ENCODE data around the gene ZNF688. TPM values are rescaled to one million over a fixed set of nuclear protein-coding genes. Genes with fewer than 3 reads are reported as not detected.
A peak's percentile ranks its signal among the peaks of the same experiment; 100 is the strongest.
"Not testable (repeated sequence)": the region's sequence is repeated elsewhere in the genome, so short reads cannot be mapped to it uniquely, and the experiment has no call there.

ZNF688 gene
- total RNA-seq, 1 donor from 2014 or later = 5.9 TPM

DNA sequence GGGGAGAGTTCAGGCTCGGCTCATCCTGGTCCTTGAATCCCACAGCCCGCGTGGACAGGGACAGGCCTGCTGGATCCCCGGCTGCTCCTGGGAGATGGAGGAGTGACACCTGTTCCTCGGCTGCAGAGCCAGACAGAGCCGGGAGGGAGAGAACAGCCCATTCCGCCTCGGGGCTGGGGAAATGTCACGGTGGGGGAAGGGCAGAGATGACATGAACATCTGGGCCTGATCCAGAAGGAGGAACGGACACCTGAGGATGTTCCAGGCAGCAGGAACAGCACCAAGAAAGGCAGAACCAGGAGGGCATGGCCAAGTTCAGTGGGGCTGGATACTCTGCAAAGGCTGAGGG is 15.4 kb downstream of the ZNF688 start:
- no peak for DNase-seq

DNA sequence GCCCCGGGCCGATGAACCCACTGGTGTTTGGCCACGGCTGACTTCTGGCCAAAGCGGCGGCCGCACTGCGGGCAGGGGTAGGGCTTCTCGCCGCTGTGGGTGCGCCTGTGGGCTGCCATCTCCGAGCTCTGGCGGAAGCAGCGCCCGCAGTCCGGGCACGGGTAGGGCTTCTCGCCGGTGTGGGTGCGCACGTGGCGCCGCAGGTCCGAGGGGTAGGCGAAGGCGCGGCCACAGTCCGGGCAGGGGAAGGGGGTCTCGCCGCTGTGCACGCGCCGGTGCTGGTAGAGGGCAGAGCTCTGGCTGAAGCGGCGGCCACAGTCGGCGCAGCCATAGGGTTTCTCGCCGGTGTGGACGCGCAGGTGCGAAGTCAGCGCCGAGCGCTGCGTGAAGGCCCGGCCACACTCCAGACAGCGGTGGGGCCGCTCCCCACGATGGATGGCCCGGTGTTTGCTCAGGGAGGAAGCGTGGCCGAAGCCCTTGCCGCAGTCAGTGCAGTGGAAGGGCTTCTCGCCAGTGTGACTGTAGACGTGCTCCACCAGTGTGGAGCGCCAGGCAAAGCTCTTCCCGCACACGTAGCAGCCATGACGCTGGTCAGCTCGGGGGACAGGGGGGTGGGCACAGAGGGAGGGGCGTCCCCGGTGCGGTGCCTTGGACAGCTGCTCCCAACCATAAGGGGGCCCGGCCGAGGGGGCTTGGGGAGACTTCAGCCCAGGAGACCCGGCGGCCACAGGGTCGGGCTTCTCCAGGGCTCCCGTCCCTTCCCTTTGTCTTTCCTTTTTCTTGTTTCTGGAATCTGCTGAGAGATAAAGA is 16.0 kb downstream of the ZNF688 start:
- no peak for DNase-seq

DNA sequence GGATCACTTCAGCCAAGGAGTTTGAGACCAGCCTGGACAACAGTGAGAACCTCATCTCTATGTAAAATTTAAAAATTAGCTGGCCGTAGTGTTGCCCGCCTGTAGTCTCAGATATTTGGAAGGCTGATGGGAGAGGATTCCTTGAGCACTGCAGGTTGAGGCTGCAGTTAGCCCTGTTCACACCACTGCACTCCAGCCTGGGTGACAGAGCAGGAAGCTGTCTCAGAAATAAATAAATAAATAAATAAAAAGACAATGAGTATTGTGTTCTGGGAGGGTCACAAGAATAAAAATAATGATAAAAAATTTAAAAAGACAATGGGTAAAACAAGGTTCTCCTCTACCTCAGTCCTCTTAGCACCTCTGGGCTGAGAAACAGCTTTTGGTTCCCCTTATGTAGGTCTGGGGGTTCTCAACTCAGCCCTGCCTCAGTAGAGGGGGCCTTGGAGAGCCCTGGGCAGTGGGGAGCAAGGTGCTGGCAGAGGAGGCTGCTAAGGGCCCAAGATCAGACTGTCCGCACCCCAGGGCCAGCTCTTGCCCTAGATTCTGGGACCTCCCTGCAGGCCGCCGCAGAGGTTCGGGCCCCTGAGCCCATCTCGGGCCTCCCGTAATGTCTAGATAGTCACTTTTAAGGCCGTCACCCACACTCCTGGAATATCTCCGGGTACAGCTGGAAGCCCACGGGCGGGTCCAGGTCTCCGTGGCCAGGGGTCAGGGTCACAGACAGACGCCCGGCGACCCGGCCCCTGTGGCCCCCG is 16.8 kb downstream of the ZNF688 start:
- no peak for DNase-seq

DNA sequence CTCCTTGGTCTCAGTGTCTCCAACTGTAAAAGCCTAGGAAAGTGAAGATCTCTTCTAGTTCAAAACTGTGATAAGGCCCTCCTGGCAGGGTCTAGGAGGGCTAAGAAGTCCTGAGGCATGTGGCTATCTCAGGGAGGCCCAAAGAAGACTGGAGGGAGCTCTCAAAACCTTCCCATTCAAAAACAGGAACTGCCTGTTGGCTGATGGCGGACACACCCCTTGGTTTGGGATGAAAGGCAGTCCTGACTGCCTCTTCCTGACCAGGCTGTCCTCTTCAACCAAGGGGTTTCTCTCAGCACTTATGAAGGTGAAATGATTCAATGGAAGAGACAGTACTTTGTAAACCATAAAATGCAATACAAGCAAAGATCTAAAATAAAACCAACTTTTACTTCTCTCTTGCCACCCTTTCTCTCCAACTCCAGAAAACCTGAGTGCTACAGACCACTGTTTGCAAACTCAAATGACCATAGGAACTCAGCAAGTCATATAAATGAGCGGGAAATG is 18.1 kb downstream of the ZNF688 start:
- DNase-seq = no peak

DNA sequence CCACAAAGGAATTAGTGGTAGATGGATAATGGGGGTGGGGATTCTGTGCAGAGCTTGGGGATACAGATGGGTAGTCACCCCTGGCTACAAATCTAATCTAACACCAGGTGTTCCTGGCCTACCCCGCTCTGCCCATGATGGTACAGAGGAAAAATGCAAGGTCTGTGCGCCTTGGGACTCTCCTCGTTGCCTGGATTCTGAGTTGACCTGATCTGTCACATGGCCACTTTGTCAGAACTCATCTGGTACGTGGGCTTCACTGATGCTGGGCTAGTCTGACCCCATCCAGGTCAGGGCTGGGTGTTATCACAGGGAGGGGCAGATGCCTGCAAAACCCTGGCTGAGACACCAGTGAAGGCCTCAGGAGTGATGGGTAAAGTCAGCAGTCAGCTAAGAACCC is 18.6 kb downstream of the ZNF688 start:
- DNase-seq = no peak

DNA sequence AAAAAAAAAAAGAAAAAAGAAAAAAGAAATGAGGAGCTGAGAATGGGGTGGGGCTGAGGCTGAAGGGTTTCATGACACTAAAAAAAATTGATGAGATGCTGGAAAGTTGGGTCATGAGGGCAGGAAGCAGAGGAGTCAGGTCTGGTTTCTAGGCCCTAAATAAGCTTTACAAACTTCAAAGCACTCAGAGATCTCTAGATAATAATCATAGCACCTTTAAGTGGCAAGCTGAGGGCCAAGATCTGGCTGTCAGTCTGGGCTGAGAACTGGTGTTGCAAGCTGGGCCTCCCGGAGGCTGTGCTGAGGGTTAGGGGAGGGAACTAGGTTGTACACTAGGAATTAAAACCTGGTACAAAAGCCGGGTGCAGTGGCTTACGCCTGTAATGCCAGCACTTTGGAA is 19.7 kb downstream of the ZNF688 start:
- DNase-seq = no peak

DNA sequence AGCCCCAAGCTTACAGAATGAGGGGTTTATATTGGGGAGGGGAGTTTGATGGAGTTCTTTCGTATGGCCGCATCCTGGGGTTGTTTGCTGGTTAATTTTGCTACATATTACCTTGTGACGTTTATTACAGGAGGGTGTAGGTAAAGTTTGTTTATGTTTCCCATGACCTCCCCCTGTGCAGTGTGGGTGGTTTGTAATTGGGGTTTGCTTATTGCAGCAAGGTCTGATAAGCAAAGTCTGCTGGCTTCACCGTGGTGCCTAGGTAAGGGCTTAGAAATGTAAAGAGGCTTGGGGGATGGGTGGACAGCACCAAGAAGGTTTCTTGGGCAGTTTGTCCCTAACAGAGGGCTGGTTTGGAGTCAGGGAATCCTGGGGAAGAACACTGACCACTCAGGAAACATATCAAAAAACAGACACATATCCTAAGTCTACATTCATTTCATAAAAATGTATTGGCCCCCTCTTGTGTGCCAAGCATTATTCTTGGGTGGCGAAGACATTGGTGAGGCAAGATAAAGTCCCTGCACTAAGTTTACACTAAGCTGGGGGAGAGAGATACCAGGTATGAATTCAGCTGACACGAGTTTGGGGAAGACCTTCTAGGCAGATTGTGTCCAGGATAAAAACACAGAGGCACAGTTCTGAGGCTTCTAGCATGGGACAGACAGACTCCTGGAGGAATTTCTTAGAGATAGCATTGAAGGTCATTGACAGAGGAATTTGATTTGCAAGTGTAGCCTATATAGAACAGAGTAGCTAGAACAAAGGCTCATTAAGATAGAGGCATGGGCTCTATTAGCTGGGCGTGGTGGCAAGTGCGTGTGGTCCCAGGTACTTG is 22.9 kb downstream of the ZNF688 start:
- no peak for DNase-seq

DNA sequence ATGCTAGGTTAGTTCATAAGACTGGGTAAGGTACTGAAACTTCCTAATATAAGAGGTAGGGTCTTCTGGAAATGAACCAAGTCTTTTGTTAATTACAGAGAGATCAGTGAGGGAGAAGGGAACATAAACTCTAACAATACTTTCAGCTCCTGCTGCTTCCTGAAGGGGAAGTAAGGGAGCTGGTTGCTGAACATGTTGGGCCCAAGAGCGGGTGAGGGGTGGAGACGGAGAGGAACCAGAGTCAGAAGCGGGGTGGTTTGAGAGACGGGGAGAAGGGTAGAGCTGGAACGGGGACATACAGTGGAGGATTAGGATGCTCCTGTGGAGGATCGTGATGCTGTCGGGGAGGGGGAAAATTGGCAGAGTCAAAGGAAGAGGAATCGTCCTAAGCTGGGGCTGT is 25.4 kb downstream of the ZNF688 start:
- no peak for DNase-seq

DNA sequence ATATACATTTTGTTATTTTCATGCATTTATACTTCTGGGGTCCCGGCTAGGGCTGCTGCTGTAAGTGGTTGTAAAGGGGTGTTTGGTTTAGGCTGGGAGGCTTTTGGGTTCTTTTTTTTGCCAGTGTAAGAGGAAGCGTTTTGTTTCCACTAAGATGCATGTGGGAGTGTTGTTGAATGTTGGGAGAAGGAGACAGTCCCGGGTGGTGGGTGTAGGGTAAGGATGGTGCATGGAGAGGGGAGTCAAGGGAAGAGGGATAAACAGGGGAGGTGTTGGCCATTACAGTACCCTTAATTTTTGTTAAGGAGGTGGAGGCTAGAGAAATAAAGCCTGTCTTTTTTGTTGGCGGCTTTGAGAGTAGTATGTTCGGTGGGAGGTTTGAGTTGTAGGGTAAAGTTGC is 28.4 kb downstream of the ZNF688 start:
- DNase-seq = no peak

DNA sequence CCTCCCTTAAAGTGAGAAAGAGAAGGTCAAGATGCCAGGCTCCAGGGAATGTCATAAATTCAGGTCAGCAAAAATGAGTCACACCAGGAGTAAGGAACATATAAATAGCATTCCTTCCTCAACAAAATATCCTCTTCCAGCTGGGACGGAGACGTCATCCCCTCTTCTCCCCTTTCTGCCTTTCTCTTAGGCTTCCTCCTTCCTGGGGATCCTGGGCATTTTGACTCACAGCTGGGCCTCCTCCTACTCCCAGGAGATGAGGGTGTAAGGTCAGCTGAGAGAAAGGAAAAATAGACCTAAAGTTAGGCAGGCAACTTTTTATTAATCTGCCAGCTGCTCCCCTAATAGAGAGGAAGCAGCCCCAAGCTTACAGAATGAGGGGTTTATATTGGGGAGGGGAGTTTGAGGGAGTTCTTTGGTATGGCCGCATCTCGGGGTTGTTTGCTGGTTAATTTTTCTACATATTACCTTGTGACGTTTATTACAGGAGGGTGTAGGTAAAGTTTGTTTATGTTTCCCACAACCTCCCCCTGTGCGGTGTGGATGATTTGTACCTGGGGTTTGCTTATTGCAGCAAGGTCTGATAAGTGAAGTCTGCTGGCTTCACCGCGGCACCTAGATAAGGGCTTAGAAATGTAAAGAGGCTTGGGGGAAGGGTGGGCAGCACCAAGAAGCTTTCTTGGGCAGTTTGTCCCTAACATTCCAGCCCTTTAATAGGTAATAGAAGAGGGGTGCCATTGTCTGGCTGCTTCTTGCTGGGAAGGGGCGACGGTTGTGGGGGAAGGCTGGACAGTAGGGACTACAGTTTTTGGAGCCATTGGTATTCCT is 29.8 kb downstream of the ZNF688 start:
- no peak for DNase-seq

DNA sequence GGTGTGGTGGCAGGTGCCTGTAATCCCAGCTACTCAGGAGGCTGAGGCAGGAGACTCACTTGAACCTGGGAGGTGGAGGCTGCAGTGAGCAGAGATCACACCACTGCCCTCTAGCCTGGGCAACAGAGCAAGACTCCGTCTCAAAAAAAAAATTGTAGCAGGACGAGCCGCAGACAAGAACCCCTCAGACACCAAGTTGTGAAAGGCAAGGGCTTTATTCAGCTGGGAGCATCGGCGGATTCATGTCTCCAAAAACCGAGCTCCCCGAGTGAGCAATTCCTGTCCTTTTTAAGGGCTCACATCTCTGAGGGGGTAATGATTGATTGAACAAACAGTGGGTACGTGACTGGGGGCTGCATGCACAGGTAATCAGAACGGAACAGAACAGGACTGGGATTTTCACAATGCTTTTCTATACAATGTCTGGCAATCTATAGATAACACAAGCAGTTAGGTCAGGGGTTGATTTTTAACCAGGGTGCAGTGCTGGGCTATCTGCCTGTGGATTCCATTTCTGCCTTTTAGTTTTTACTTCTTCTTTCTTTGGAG is 30.5 kb downstream of the ZNF688 start:
- not testable (repeated sequence) for DNase-seq

DNA sequence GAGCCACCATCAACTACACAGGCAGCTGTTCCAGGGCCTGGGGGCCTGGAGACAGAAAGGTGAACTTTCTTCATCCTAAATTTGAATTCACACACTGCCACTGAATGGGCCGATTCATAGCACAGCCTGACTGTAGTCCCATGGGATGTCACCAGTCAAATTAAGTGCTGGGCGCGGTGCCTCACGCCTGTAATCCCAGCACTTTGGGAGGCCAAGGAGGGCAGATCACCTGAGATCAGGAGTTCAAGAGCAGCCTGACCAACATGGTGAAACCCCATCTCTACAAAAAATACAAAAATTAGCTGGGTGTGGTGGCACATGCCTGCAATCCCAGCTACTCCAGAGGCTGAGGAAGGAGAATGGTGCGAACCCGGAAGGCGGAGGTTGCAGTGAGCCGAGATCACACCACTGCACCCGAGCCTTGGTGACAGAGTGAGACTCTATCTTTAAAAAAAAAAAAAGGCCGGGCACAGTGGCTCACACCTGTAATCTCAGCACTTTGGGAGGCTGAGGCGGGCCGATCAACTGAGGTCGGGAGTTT is 31.5 kb downstream of the ZNF688 start:
- not testable (repeated sequence) for DNase-seq

DNA sequence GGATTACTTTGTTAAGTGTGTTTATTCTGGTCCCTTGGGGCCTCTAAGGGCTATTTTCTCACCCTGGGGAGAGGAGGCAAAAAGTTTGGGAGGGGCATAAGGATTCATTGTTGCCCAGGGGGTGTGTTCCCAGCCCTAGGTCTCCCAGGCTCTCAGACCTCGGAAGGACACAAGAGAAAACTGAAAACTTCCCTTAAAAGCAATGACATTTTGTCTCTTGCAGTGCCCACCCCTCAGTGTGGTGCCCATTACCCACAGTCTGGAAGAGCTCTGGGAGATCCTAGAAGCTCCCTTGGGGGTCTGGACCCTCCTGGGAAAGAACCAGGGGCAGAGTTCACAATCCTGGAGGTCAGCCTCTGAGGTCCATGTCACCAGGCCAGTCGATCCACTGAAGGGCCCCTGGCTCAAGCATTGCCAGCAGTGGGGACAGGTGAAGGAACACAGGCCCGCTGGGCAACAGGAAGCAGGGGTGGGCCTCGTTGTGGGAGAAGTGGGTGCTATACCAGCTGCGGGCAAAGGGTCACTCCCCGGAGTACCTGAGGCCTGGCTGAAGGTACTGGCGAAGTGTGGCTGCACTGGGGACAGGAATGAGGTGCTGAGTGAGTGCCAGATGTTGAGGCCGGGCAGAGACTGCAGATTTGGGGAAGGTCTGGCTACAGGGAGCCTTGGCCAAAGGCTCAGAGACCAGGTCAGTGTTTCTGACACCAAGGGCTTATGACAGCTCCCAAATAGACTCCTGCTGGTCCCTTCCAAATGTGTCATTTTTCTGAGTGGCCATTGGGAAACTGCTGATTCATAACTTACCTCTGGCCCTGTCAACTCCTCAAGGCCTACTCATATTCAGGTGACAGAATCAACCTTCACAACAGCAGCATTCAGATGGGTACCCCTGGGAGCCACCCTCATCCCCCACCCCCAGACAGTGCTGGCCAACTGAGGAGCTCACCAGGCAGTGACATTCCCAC is 32.2 kb downstream of the ZNF688 start:
- no peak for DNase-seq

DNA sequence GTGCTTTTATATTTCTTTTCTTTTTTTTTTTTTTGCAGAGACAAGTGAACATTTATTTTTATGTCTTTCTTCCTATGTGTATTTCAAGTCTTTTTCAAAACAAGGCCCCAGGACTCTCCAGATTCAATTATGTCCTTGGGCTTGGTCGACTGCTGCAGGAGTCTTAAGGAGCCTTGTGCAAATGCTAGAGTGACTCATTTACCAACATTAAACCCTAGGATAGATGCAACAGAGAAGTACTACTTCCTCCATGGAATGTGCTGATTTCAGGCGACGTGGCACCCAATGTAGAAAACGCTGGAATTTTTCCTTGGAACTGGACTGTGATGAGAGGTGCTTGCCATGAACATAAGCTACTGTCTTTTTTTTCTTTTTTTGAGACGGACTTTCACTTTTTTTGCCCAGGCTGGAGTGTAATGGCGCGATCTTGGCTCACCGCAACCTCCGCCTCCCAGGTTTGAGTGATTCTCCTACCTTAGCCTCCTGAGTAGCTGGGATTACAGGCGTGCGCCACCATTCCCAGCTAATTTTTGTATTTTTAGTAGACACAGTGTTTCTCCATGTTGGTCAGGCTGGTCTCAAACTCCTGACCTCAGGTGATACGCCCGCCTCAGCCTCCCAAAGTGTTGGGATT is 35.0 kb downstream of the ZNF688 start:
- DNase-seq = not testable (repeated sequence)

DNA sequence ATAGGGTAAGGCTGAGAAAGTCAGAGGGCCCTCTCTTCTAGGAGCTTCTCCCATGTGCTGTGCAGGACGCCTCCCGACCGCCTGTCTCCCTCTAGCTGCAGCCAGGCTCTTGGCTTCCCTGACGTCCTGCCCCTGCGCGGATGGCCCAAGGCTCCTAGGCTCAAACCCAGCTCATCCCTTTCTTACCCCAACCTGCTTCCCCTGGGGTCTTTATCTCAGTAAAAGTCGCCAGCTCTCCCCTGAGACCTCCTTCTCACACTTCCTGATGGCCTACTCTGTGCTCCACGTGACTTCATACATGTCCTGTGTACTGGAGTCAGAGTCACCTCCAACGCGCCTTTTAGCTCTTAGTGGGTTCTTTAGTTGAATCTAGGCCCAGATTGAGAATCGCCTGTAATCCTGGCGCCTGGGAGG is 35.7 kb downstream of the ZNF688 start:
- peak; percentile 12 for DNase-seq

DNA sequence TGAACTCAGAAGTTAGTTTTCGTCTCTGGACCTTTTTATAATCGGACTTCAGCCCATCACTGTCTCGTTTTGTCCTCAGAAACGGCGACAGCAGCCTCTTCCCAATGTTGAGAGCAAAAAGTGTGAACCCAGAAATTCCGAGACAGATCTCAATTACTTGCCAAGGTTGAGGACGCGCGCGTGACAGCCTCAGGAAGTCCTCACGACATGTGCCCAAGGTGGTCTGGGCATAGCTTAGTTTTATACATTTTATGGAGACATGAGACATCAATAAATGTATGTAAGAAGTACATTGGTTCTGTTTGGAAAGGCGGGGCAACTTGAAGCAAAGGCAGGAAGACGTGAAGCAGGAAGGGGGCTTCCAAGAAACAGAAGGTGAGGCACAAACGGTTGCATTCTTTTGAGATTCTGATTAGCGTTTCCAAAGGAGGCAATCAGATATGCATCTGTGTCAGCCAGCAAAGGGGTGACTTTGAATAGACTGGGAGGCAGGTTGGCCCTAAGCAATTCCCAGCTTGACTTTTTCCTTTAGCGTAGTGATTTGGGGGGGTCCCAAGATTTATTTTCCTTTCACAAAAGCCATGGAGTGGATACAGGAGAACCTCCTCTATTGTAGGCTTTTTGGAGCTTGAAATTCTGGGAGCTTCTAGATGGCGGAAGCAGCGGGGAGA is 36.3 kb downstream of the ZNF688 start:
- no peak for DNase-seq

DNA sequence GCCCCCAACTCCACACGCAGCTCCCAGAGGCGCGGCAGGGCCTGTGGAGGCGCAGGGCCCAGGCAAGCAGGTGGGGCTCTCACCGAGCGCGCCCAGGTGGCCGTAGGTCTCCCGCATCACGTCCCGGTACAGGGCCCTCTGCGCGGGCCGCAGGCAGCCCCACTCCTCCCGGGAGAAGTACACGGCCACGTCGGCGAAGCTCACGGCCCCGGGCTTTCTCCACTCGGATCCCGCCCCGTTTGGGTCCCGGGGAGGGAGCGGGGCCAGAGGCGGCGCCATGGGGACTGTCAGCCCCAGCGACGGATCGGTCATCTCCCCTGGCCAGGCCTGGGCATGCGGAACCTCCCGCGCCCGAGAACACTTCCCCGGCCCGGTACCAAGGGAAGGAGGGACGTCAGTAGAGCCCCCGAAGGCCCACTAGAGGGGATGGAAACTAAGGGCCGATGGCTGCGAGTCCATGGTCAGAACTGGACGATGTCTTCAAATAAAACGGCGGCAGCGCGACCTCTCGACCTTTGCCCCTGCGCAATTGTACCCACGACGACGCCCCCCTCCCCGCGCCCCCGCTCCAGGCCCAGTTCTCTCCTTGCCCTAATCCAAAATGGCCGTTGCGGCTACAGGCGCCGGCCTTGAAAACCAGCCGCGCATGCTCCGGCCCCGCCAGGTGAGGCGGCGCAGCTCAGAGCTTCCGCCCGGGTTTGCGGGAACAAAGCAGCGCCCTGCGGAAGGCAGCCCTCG is 37.0 kb downstream of the ZNF688 start, which contains the start of gene ZNF747:
TSS of gene ZNF747 (minus strand) at position 491 of the 738 bp plus-strand sequence. CDS start at position 312, 179 bp downstream.
- DNase-seq = peak; percentile 91
